GM12891 (cell line): ENCODE results near the gene STING1.

Source experiments
- PAX5 ChIP-seq: IDR thresholded peaks from 2 replicates; pipeline ENCODE4 v1.6.1; 2011; ENCODE audit warnings: low read length, moderate library complexity, mild to moderate bottlenecking; ENCODE audit not compliant: insufficient read depth, severe bottlenecking
- POLR2A ChIP-seq: IDR thresholded peaks from 2 replicates; pipeline ENCODE4 v1.6.1; 2011; ENCODE audit warnings: low read depth, low read length, control low read depth
- POLR2AphosphoS5 ChIP-seq: IDR thresholded peaks from 2 replicates; pipeline ENCODE4 v1.6.1; 2011; ENCODE audit warnings: low read depth, low read length, control low read depth
- SPI1 ChIP-seq: IDR thresholded peaks from 2 replicates; pipeline ENCODE4 v1.6.1; 2011; ENCODE audit warnings: low read depth, low read length, control low read depth
- TAF1 ChIP-seq: IDR thresholded peaks from 2 replicates; pipeline ENCODE4 v1.6.1; 2011; ENCODE audit warnings: low read depth, low read length, control low read depth

- TF ChIP-seq POLR2A, result no peak
- TF ChIP-seq POLR2AphosphoS5, result no peak
- TF ChIP-seq SPI1, result no peak
- no peak for TF ChIP-seq TAF1
- no peak for TF ChIP-seq PAX5
Measured at GRCh38 chr5:139513852-139514485, 31.4 kb upstream of the STING1 start.
